T1000 (cell line): ENCODE data around the gene SLC24A2.

ENCODE experiments used
- DNase-seq: peaks from one replicate; lab custom pipeline; 2025; ENCODE audit warnings: mixed read lengths; lab: John Stamatoyannopoulos, UW

Gene SLC24A2

GRCh38 chr9:19757745-19758144 is 31.1 kb downstream of the SLC24A2 start:
- no peak for DNase-seq

- no peak for DNase-seq
Measured at GRCh38 chr9:19754921-19755320, 33.9 kb downstream of the SLC24A2 start.

- no peak for DNase-seq
Measured at GRCh38 chr9:19748278-19749126, 40.3 kb downstream of the SLC24A2 start.

GRCh38 chr9:19746223-19746622 is 42.6 kb downstream of the SLC24A2 start:
- no peak for DNase-seq

- DNase-seq, result no peak
Measured at GRCh38 chr9:19741178-19741577, 47.7 kb downstream of the SLC24A2 start.
